DND-41 (cell line): Measurements from ENCODE around the gene HEXIM1.

ENCODE experiments used
- ATAC-seq: fragments of 200-7000 bp; cut with Tn5 transposase; 3 replicates; pipeline ENCODE4 v1.9.1; 2021; ENCODE audit warnings: low read depth; ENCODE audit not compliant: insufficient read depth
- DNase-seq: peaks from one replicate; pipeline ENCODE4 v3.0.0-alpha.2; 2020
- H2AFZ ChIP-seq: 2 replicates; pipeline ENCODE4 v1.6.0; 2012; ENCODE audit warnings: low read depth, low read length
- H3K27ac ChIP-seq: 2 replicates; pipeline ENCODE4 v1.5.1; 2012; ENCODE audit warnings: low read length, inconsistent platforms
- H3K27me3 ChIP-seq: fragments of 200-600 bp; sonication (generic); 2 replicates; pipeline ENCODE4 v1.6.0; 2012; ENCODE audit warnings: low read length, mild to moderate bottlenecking, inconsistent platforms; ENCODE audit not compliant: insufficient read depth, poor library complexity
- H3K36me3 ChIP-seq: 2 replicates; pipeline ENCODE4 v1.5.1; 2012; ENCODE audit warnings: low read length, inconsistent platforms; ENCODE audit not compliant: insufficient read depth
- H3K4me1 ChIP-seq: 2 replicates; pipeline ENCODE4 v1.5.1; 2012; ENCODE audit warnings: mild to moderate bottlenecking, low read length; ENCODE audit not compliant: insufficient read depth
- H3K4me2 ChIP-seq: 2 replicates; pipeline ENCODE4 v1.6.0; 2012; ENCODE audit warnings: mild to moderate bottlenecking, moderate library complexity, low read length, inconsistent platforms; ENCODE audit not compliant: insufficient read depth
- H3K4me3 ChIP-seq, 2 experiments: fragments of 200-600 bp in 1 of 2; shearing (Covaris generic) in 1 of 2; 2 replicates each; pipeline ENCODE4 v1.5.1; 2012 to 2016; ENCODE audit warnings: inconsistent platforms in 2 of 2, low read length in 2 of 2, mild to moderate bottlenecking in 2 of 2, low read depth in 1 of 2, moderate library complexity in 1 of 2
- H3K79me2 ChIP-seq: 2 replicates; pipeline ENCODE4 v1.6.0; 2012; ENCODE audit warnings: low read length, inconsistent platforms; ENCODE audit not compliant: insufficient read depth
- H3K9ac ChIP-seq: 2 replicates; pipeline ENCODE4 v1.6.0; 2012; ENCODE audit warnings: low read depth, mild to moderate bottlenecking, inconsistent platforms, low read length, moderate library complexity
- H3K9me3 ChIP-seq: 2 replicates; pipeline ENCODE4 v1.5.1; 2012; ENCODE audit warnings: low read length, moderate library complexity, mild to moderate bottlenecking, inconsistent platforms; ENCODE audit not compliant: insufficient read depth, severe bottlenecking
- H4K20me1 ChIP-seq: 2 replicates; pipeline ENCODE4 v1.6.0; 2012; ENCODE audit warnings: low read length; ENCODE audit not compliant: insufficient read depth
- CTCF ChIP-seq: IDR thresholded peaks from 2 replicates; pipeline ENCODE4 v1.5.1; 2012; ENCODE audit warnings: borderline replicate concordance, low read length, moderate library complexity, mild to moderate bottlenecking; ENCODE audit not compliant: poor library complexity, severe bottlenecking; ENCODE audit errors: extremely low read depth
- EZH2 ChIP-seq: IDR thresholded peaks from 3 replicates; pipeline ENCODE4 v1.6.1; 2012; ENCODE audit warnings: borderline replicate concordance, low read depth, mild to moderate bottlenecking, moderate library complexity, low read length, inconsistent platforms; ENCODE audit not compliant: severe bottlenecking

HEXIM1 gene

GRCh38 chr17:45145035-45145389, 3.3 kb upstream of the HEXIM1 start:
- Histone ChIP-seq H3K4me2 (no peak overlapping the region), H3K4me3 (no peak overlapping the region), H3K79me2 (peaks cover 27% of the 10 kb centered on the region), H3K36me3 (no peaks in the 10 kb centered on the region; the same call in 1 of the 2 replicates), H3K4me1 (peaks cover 20% of the 10 kb centered on the region), H3K9me3 (no peaks in the 10 kb centered on the region), H3K9ac (no peak overlapping the region), H3K27ac (no peak overlapping the region), H2AFZ (no peak overlapping the region), H4K20me1 (peaks cover 12% of the 10 kb centered on the region; the same call in 1 of the 2 replicates), H3K27me3 (no peaks in the 10 kb centered on the region)
- ATAC-seq, result no peak
- no peak for TF ChIP-seq EZH2
- no peak for TF ChIP-seq CTCF
- no peak for DNase-seq

- peak overlapping the region; percentile 99 for H3K27ac ChIP-seq
- H2AFZ ChIP-seq, result no peak overlapping the region
- H3K4me3 ChIP-seq, result peak overlapping the region in 1 of 2 experiments; percentile 83; a peak in 3 of 4 replicates
- no peaks in the 10 kb centered on the region for H3K27me3 ChIP-seq
- no peak for DNase-seq
- peaks cover 39% of the 10 kb centered on the region for H3K79me2 ChIP-seq
- no peaks in the 10 kb centered on the region; the same call in 1 of the 2 replicates for H3K36me3 ChIP-seq
- TF ChIP-seq EZH2 (no peak), CTCF (no peak)
- H3K4me1 ChIP-seq, result peaks cover 30% of the 10 kb centered on the region
- peak overlapping the region; percentile 96 for H3K9ac ChIP-seq
- no peak for ATAC-seq
- peaks cover 15% of the 10 kb centered on the region; the same call in 1 of the 2 replicates for H4K20me1 ChIP-seq
- H3K4me2 ChIP-seq, result peak overlapping the region; percentile 94
- no peaks in the 10 kb centered on the region for H3K9me3 ChIP-seq
Observed at GRCh38 chr17:45146166-45146565, 2.1 kb upstream of the HEXIM1 start.

DNA sequence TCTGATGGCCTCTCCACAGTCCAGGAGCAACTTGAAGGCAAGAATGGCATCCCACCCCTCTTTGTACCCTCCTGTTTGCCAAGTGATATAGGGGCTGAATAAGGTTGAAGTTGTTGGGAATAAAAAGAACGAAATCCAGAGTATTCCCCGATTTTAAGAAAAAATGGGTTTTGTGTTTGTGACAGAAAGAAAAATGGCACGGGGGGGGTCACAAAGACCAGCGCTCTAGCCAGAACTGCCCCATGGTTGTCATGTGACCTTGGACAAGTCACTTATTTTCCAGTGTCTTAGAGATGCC, 1.7 kb upstream of the HEXIM1 start:
- no peaks in the 10 kb centered on the region; the same call in 1 of the 2 replicates for H3K36me3 ChIP-seq
- peak overlapping the region; percentile 96 for H3K9ac ChIP-seq
- no peaks in the 10 kb centered on the region for H3K27me3 ChIP-seq
- no peaks in the 10 kb centered on the region for H3K9me3 ChIP-seq
- peaks cover 43% of the 10 kb centered on the region for H3K79me2 ChIP-seq
- DNase-seq (no peak), ATAC-seq (no peak)
- peak overlapping the region; percentile 99 for H3K27ac ChIP-seq
- peak overlapping the region; percentile 82 to 83; a peak in 3 of 4 replicates for H3K4me3 ChIP-seq
- H4K20me1 ChIP-seq, result peaks cover 19% of the 10 kb centered on the region; the same call in 1 of the 2 replicates
- H3K4me1 ChIP-seq, result peaks cover 33% of the 10 kb centered on the region
- peak overlapping the region; percentile 91; the same call in 1 of the 2 replicates for H2AFZ ChIP-seq
- peak overlapping the region; percentile 94 for H3K4me2 ChIP-seq
- TF ChIP-seq EZH2 (no peak), CTCF (no peak)
